Measurements from ENCODE around the gene UAP1L1. TPM values are rescaled to one million over a fixed set of nuclear protein-coding genes. Genes with fewer than 3 reads are reported as not detected.

Gene UAP1L1
- total and polyA plus RNA-seq, 2 of the 8 experiments (the other 6 are each of a cell fraction or from before 2014, with no cell fraction given) = 2.0 to 5.4 TPM

- no peak for TF ChIP-seq CHD7 (IDR thresholded peaks at IDR 0.05; ENCODE audit: insufficient replicate concordance, low read length)
- TF ChIP-seq HDAC2 (IDR thresholded peaks at IDR 0.05; ENCODE audit: borderline replicate concordance in 1 of 2, low read depth in 2 of 2, low read length in 2 of 2) = no peak
- TF ChIP-seq HDAC6 (IDR thresholded peaks at IDR 0.05; ENCODE audit: low read depth, low read length) = no peak
- no peak for TF ChIP-seq CTBP2 (IDR thresholded peaks at IDR 0.05; ENCODE audit: borderline replicate concordance, insufficient read depth, insufficient read length, low read length)
- no peak for TF ChIP-seq POLR2AphosphoS5 (IDR thresholded peaks at IDR 0.05; ENCODE audit: low read depth, low read length)
- TF ChIP-seq NRF1 (IDR thresholded peaks at IDR 0.05; ENCODE audit: low read depth, low read length) = no peak
- TF ChIP-seq CTCF (IDR thresholded peaks at IDR 0.05; ENCODE audit: control extremely low read depth in 1 of 3, insufficient read depth in 1 of 3, low read depth in 1 of 3, low read length in 3 of 3) = no peak
- no peak for TF ChIP-seq TCF12 (IDR thresholded peaks at IDR 0.05; ENCODE audit: low read depth, low read length)
Observed at GRCh38 chr9:137071282-137071681, 6.0 kb upstream of the UAP1L1 start (continued).
